HTR-8/SVneo (cell line): Measurements from ENCODE around the gene CDC42BPB.

ENCODE experiments used
- DNase-seq: peaks from one replicate; pipeline ENCODE4 v3.0.0; 2011; ENCODE audit warnings: low spot score, mixed read lengths; ENCODE audit not compliant: insufficient read length
- FAIRE-seq: peaks from 2 replicates; lab custom pipeline; 2011; peaks lifted over from hg19 to GRCh38; lab: Jason Lieb, UNC

CDC42BPB gene

GRCh38 chr14:103022002-103022684 is 35.2 kb downstream of the CDC42BPB start:
- DNase-seq (no peak), FAIRE-seq (no peak)

- FAIRE-seq (no peak), DNase-seq (no peak)
These were observed 35.7 kb downstream of the CDC42BPB start for GRCh38 chr14:103021684-103022001.

- DNase-seq (no peak), FAIRE-seq (no peak)
These were observed 36.8 kb downstream of the CDC42BPB start for GRCh38 chr14:103020271-103021170.

- no peak for DNase-seq
- no peak for FAIRE-seq
These were observed 37.5 kb downstream of the CDC42BPB start for GRCh38 chr14:103019826-103020225.

GRCh38 chr14:103019236-103019635 is 38.1 kb downstream of the CDC42BPB start:
- no peak for FAIRE-seq
- DNase-seq, result no peak

- DNase-seq (no peak), FAIRE-seq (no peak)
These were observed 40.8 kb downstream of the CDC42BPB start for GRCh38 chr14:103016594-103016993.

GRCh38 chr14:103016071-103016470 is 41.3 kb downstream of the CDC42BPB start:
- FAIRE-seq (no peak), DNase-seq (no peak)

- FAIRE-seq, result no peak
- DNase-seq, result no peak
These were observed 41.9 kb downstream of the CDC42BPB start for GRCh38 chr14:103015426-103015825.

GRCh38 chr14:103014466-103015228 is 42.7 kb downstream of the CDC42BPB start:
- FAIRE-seq, result no peak

GRCh38 chr14:103013028-103013427 is 44.3 kb downstream of the CDC42BPB start:
- FAIRE-seq (no peak), DNase-seq (no peak)

More at GRCh38 chr14:103014466-103015228, 42.7 kb downstream of the CDC42BPB start:
- no peak for DNase-seq

- no peak for DNase-seq
- FAIRE-seq, result no peak
These were observed 47.8 kb downstream of the CDC42BPB start for GRCh38 chr14:103009559-103009958.

- no peak for DNase-seq
- no peak for FAIRE-seq
These were observed 48.5 kb downstream of the CDC42BPB start for GRCh38 chr14:103008768-103009357.

GRCh38 chr14:103008126-103008525 is 49.2 kb downstream of the CDC42BPB start:
- DNase-seq (no peak), FAIRE-seq (no peak)

- FAIRE-seq (no peak), DNase-seq (no peak)
These were observed 49.8 kb downstream of the CDC42BPB start for GRCh38 chr14:103007555-103007954.

- FAIRE-seq, result no peak
- DNase-seq, result no peak
These were observed 50.3 kb downstream of the CDC42BPB start for GRCh38 chr14:103006991-103007520.

- DNase-seq, result no peak
- FAIRE-seq, result no peak
These were observed 51.2 kb downstream of the CDC42BPB start for GRCh38 chr14:103006106-103006505.

GRCh38 chr14:103003850-103004249 is 53.5 kb downstream of the CDC42BPB start:
- FAIRE-seq (no peak), DNase-seq (no peak)

- no peak for DNase-seq
- FAIRE-seq, result no peak
These were observed 54.1 kb downstream of the CDC42BPB start for GRCh38 chr14:103003351-103003615.

- DNase-seq (no peak), FAIRE-seq (no peak)
These were observed 54.6 kb downstream of the CDC42BPB start for GRCh38 chr14:103002578-103003350.
